H9 (cell line): ENCODE measurements around the gene RASSF3. TPM values are rescaled to one million over a fixed set of nuclear protein-coding genes. Genes with fewer than 3 reads are reported as not detected.

Experiments used
- DNase-seq: peaks from one replicate; pipeline ENCODE4 v3.0.0-alpha.2; 2017
- H2AFZ ChIP-seq: one replicate; pipeline ENCODE4 v1.6.1; 2013; ENCODE audit warnings: mild to moderate bottlenecking, low read length, control low read depth, moderate library complexity
- H2AK5ac ChIP-seq: 2 replicates; pipeline ENCODE4 v1.6.1; 2013; ENCODE audit warnings: low read length, control low read depth, mixed read lengths; ENCODE audit not compliant: insufficient read length
- H2BK120ac ChIP-seq: one replicate; pipeline ENCODE4 v1.6.1; 2013; ENCODE audit warnings: low read depth, mild to moderate bottlenecking, low read length, control low read depth, inconsistent platforms; ENCODE audit not compliant: poor library complexity, severe bottlenecking
- H2BK12ac ChIP-seq: 2 replicates; pipeline ENCODE4 v1.6.1; 2013; ENCODE audit warnings: low read length, control low read depth, mixed read lengths, low read depth; ENCODE audit not compliant: insufficient read length
- H2BK15ac ChIP-seq: 2 replicates; pipeline ENCODE4 v1.6.1; 2013; ENCODE audit warnings: low read depth, low read length, control low read depth
- H2BK20ac ChIP-seq: one replicate; pipeline ENCODE4 v1.6.1; 2013; ENCODE audit warnings: low read depth, mild to moderate bottlenecking, low read length, control low read depth, inconsistent platforms; ENCODE audit not compliant: poor library complexity, severe bottlenecking
- H2BK5ac ChIP-seq: 2 replicates; pipeline ENCODE4 v1.6.1; 2013; ENCODE audit warnings: low read length, control low read depth, mixed read lengths; ENCODE audit not compliant: insufficient read length
- H3K14ac ChIP-seq: 2 replicates; pipeline ENCODE4 v1.6.1; 2013; ENCODE audit warnings: low read length, control low read depth; ENCODE audit not compliant: insufficient read depth
- H3K18ac ChIP-seq: 2 replicates; pipeline ENCODE4 v1.6.1; 2013; ENCODE audit warnings: low read depth, mild to moderate bottlenecking, mixed read lengths, low read length, control low read depth; ENCODE audit not compliant: insufficient read length
- H3K23ac ChIP-seq: 2 replicates; pipeline ENCODE4 v1.6.1; 2013; ENCODE audit warnings: low read length, control low read depth, mixed read lengths, low read depth; ENCODE audit not compliant: insufficient read length
- H3K23me2 ChIP-seq: 2 replicates; pipeline ENCODE4 v1.6.1; 2013; ENCODE audit warnings: low read depth, mild to moderate bottlenecking, mixed read lengths, low read length, control low read depth; ENCODE audit not compliant: insufficient read length, poor library complexity, severe bottlenecking
- H3K27ac ChIP-seq: 2 replicates; pipeline ENCODE4 v1.5.1; 2013; ENCODE audit warnings: low read length, control low read depth, mixed read lengths, low read depth; ENCODE audit not compliant: insufficient read length
- H3K27me3 ChIP-seq: 2 replicates; pipeline ENCODE4 v1.6.1; 2013; ENCODE audit warnings: low read length, control low read depth, inconsistent platforms; ENCODE audit not compliant: insufficient read depth
- H3K4ac ChIP-seq: 2 replicates; pipeline ENCODE4 v1.6.1; 2013; ENCODE audit warnings: low read depth, mild to moderate bottlenecking, control low read depth, inconsistent platforms, low read length, moderate library complexity
- H3K4me1 ChIP-seq: 2 replicates; pipeline ENCODE4 v1.6.1; 2013; ENCODE audit warnings: low read length, control low read depth, inconsistent platforms; ENCODE audit not compliant: insufficient read depth
- H3K4me2 ChIP-seq: 2 replicates; pipeline ENCODE4 v1.6.1; 2013; ENCODE audit warnings: low read length, control low read depth, mixed read lengths; ENCODE audit not compliant: insufficient read length, insufficient read depth
- H3K56ac ChIP-seq: 2 replicates; pipeline ENCODE4 v1.6.1; 2013; ENCODE audit warnings: low read depth, mild to moderate bottlenecking, mixed read lengths, low read length, control low read depth; ENCODE audit not compliant: insufficient read length
- H3K79me1 ChIP-seq: 2 replicates; pipeline ENCODE4 v1.6.1; 2013; ENCODE audit warnings: low read depth, mild to moderate bottlenecking, moderate library complexity, low read length, control low read depth, inconsistent platforms; ENCODE audit not compliant: insufficient read depth, poor library complexity, severe bottlenecking
- H3K79me2 ChIP-seq: 2 replicates; pipeline ENCODE4 v1.6.1; 2013; ENCODE audit warnings: low read length, control low read depth, inconsistent platforms; ENCODE audit not compliant: insufficient read depth
- H3K9ac ChIP-seq: 2 replicates; pipeline ENCODE4 v1.6.1; 2013; ENCODE audit warnings: low read length, control low read depth, mixed read lengths; ENCODE audit not compliant: insufficient read length; ENCODE audit errors: extremely low read depth
- H3K9me3 ChIP-seq: one replicate; pipeline ENCODE4 v1.6.1; 2013; ENCODE audit warnings: low read depth, low read length, inconsistent platforms; ENCODE audit not compliant: control insufficient read depth
- H3T11ph ChIP-seq: one replicate; pipeline ENCODE4 v1.6.1; 2013; ENCODE audit warnings: mild to moderate bottlenecking, low read length, control low read depth, inconsistent platforms
- H4K20me1 ChIP-seq: one replicate; pipeline ENCODE4 v1.6.1; 2013; ENCODE audit not compliant: control insufficient read depth, insufficient read length, insufficient read depth
- H4K5ac ChIP-seq: 2 replicates; pipeline ENCODE4 v1.6.1; 2013; ENCODE audit warnings: low read depth, mild to moderate bottlenecking, mixed read lengths, low read length, control low read depth; ENCODE audit not compliant: insufficient read length
- H4K8ac ChIP-seq: replicated peaks from 2 replicates; pipeline ENCODE4 v1.6.1; 2013; ENCODE audit warnings: low read length, control low read depth, mixed read lengths, low read depth; ENCODE audit not compliant: insufficient read length
- H4K91ac ChIP-seq: 2 replicates; pipeline ENCODE4 v1.6.1; 2013; ENCODE audit warnings: low read depth, mild to moderate bottlenecking, moderate library complexity, mixed read lengths, low read length, control low read depth; ENCODE audit not compliant: insufficient read length
- H3K27ac Mint-ChIP-seq, 3 experiments: 2 replicates in 2 of 3; 3 replicates in 1 of 3; pipeline ENCODE4 v1.8.0; 2020 to 2021; ENCODE audit warnings: mixed read lengths in 3 of 3, mild to moderate bottlenecking in 1 of 3, moderate library complexity in 1 of 3
- H3K27me3 Mint-ChIP-seq: 2 replicates; pipeline ENCODE4 v1.8.0; 2021; ENCODE audit warnings: low read depth, mild to moderate bottlenecking, moderate library complexity, mixed read lengths
- H3K36me3 Mint-ChIP-seq, 3 experiments: 2 replicates in 2 of 3; 3 replicates in 1 of 3; pipeline ENCODE4 v1.8.0; 2020 to 2021; ENCODE audit warnings: low read depth in 3 of 3, mixed read lengths in 3 of 3; ENCODE audit not compliant: insufficient read depth in 1 of 3
- H3K4me1 Mint-ChIP-seq, 2 experiments: 2 replicates each; pipeline ENCODE4 v1.8.0; 2020; ENCODE audit warnings: mixed read lengths in 2 of 2
- H3K4me3 Mint-ChIP-seq, 2 experiments: 2 replicates in 1 of 2; 3 replicates in 1 of 2; pipeline ENCODE4 v1.8.0; 2020 to 2021; ENCODE audit warnings: mild to moderate bottlenecking in 2 of 2, mixed read lengths in 2 of 2, moderate library complexity in 1 of 2
- H3K9me3 Mint-ChIP-seq, 2 experiments: 2 replicates in 1 of 2; 3 replicates in 1 of 2; pipeline ENCODE4 v1.8.0; 2020; ENCODE audit warnings: mild to moderate bottlenecking in 2 of 2, mixed read lengths in 2 of 2, moderate library complexity in 1 of 2
- CTCF ChIP-seq: fragments of 200-600 bp; sonication (generic); conservative IDR thresholded peaks from 3 replicates; pipeline ENCODE4 v1.8.0; 2021; ENCODE audit warnings: antibody characterized with exemption, mild to moderate bottlenecking
- WGBS: extraction: QIAGEN DNeasy Blood & Tissue Kit; methylation state at CpG from one replicate; pipeline ENCODE4 v1.1.7; 2013; ENCODE audit warnings: missing lambda C conversion rate, low lambda C conversion rate, mixed read lengths; ENCODE audit not compliant: insufficient read length; ENCODE audit errors: extremely low coverage; 5-methylcytosine and 5-hydroxymethylcytosine counted together
- total RNA-seq: library from RNA; stranded (reverse); gene quantifications from 2 replicates; pipeline ENCODE4 v1.2.1, GENCODE V29; 2021

Gene RASSF3
- total RNA-seq, 1 experiment from 2014 or later: 45.1 TPM

GRCh38 chr12:64572241-64572640, 38.1 kb upstream of the RASSF3 start:
- Histone ChIP-seq H3K79me2 (no peaks in the 10 kb centered on the region), H4K5ac (no peak overlapping the region), H2AFZ (no peak overlapping the region), H2BK5ac (no peak overlapping the region), H3K79me1 (no peaks in the 10 kb centered on the region), H3K4me2 (no peak overlapping the region), H3K18ac (no peak overlapping the region), H2BK12ac (no peak overlapping the region), H4K91ac (no peak overlapping the region), H3K56ac (no peak overlapping the region), H2BK15ac (no peak overlapping the region), H3K4ac (no peak overlapping the region), H4K20me1 (no peaks in the 10 kb centered on the region), H3K9ac (no peak overlapping the region), H2AK5ac (no peak overlapping the region), H3K23me2 (no peaks in the 10 kb centered on the region), H2BK120ac (no peak overlapping the region), H3K27me3 (no peaks in the 10 kb centered on the region), H3K14ac (no peak overlapping the region), H2BK20ac (no peak overlapping the region), H3K9me3 (peaks cover 7% of the 10 kb centered on the region), H3T11ph (no peak overlapping the region), H4K8ac (no peak overlapping the region), H3K23ac (no peak overlapping the region), H3K4me1 (peaks cover 4% of the 10 kb centered on the region; the same call in 1 of the 2 replicates), H3K27ac (no peak overlapping the region)
- Mint-ChIP-seq H3K36me3 (peaks cover 0 to 5% (median 3%) of the 10 kb centered on the region in 3 experiments; a peak in 2 of 7 replicates), H3K4me3 (no peak overlapping the region), H3K27me3 (no peaks in the 10 kb centered on the region; the same call in 1 of the 2 replicates), H3K27ac (no peak overlapping the region), H3K9me3 (peaks cover 13 to 16% of the 10 kb centered on the region in 2 experiments), H3K4me1 (peaks cover 4 to 8% of the 10 kb centered on the region in 2 experiments)
- TF ChIP-seq CTCF: no peak
- WGBS: no CpG with 5 or more reads among the region's 2 CpGs
- no peak for DNase-seq
